Subcutaneous abdominal adipose tissue (tissue), 5 donors: ENCODE data around the gene SLC25A25.

ENCODE experiments used
- H3K27ac ChIP-seq: one replicate; pipeline ENCODE4 v1.7.0; 2013; ENCODE audit warnings: low read depth, mild to moderate bottlenecking, inconsistent platforms, low read length, moderate library complexity
- H3K27me3 ChIP-seq, 5 donors: one replicate each; pipeline ENCODE4 v1.7.0; 2013; ENCODE audit warnings: low read length in 5 of 5, inconsistent platforms in 1 of 5; ENCODE audit not compliant: control insufficient read depth in 5 of 5, insufficient read depth in 4 of 5
- H3K36me3 ChIP-seq, 5 donors: one replicate each; pipeline ENCODE4 v1.7.0; 2013; ENCODE audit warnings: low read length in 5 of 5; ENCODE audit not compliant: control insufficient read depth in 5 of 5, insufficient read depth in 5 of 5
- H3K4me1 ChIP-seq, 5 donors: one replicate each; pipeline ENCODE4 v1.7.0; 2013; ENCODE audit warnings: low read length in 5 of 5, mild to moderate bottlenecking in 3 of 5, moderate library complexity in 1 of 5; ENCODE audit not compliant: control insufficient read depth in 5 of 5, insufficient read depth in 5 of 5
- H3K4me3 ChIP-seq, 5 donors: one replicate each; pipeline ENCODE4 v1.7.0; 2013; ENCODE audit warnings: low read length in 5 of 5, low read depth in 1 of 5
- H3K9ac ChIP-seq, 5 donors: one replicate each; pipeline ENCODE4 v1.7.0; 2013; ENCODE audit warnings: low read length in 5 of 5, mild to moderate bottlenecking in 4 of 5, moderate library complexity in 3 of 5
- H3K9me3 ChIP-seq, 5 donors: one replicate each; pipeline ENCODE4 v1.7.0; 2013; ENCODE audit warnings: low read length in 5 of 5; ENCODE audit not compliant: control insufficient read depth in 5 of 5
- donor health status: healthy.
- donor health status: healthy.
- donor health status: healthy.
- donor health status: healthy.
- donor health status: healthy.

Gene SLC25A25

DNA sequence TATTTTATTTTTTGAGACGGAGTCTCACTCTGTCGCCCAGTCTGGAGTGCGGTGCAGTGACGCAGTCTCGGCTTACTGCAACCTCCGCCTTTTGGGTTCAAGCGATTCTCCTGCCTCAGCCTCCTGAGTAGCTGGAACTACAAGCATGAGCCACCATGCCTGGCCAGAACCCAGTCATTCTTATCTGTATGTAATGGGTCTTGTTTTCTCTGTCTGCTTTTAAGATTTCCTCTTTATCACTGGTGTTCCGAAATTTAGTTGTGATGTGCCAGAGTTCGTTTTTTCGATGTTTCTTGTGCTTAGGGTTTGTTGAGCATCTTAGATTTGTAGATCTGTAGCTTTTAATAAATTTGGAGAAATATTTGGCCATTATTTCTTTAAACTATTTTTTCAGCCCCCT is 19.2 kb downstream of the SLC25A25 start:
- no peaks in the 10 kb centered on the region for H3K36me3 ChIP-seq
- H3K27ac ChIP-seq: no peak overlapping the region
- no peak overlapping the region for H3K4me3 ChIP-seq
- no peak overlapping the region for H3K9ac ChIP-seq
- H3K9me3 ChIP-seq: no peaks in the 10 kb centered on the region
- peaks cover under 1 to 25% (median 18%) of the 10 kb centered on the region in 5 donors for H3K4me1 ChIP-seq
- H3K27me3 ChIP-seq: no peaks in the 10 kb centered on the region

- H3K9me3 ChIP-seq: no peaks in the 10 kb centered on the region
- H3K9ac ChIP-seq: no peak overlapping the region
- no peak overlapping the region for H3K27ac ChIP-seq
- H3K4me3 ChIP-seq: no peak overlapping the region
- H3K4me1 ChIP-seq: peaks cover 10 to 32% (median 22%) of the 10 kb centered on the region in 5 donors
- no peaks in the 10 kb centered on the region for H3K36me3 ChIP-seq
- H3K27me3 ChIP-seq: no peaks in the 10 kb centered on the region
Measured at GRCh38 chr9:128088253-128088945, 20.4 kb downstream of the SLC25A25 start.

DNA sequence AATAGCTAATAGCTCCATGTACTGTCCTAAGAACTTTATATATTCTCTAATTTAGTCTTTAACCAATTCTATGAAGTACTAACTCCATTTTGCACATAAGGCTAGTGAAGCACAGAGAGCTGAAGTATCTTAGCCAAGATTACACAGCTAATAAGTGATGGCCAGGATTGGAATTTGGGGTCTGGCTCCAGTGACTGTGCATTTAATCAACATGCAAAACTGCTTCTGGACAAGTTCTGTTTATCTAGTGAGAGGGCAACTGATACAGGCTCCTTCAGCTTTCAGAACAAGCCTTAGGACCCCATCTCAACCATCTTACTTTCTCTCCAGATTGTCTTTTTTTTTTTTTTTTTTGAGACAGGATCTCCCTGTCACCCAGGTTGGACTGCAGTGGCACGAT is 21.3 kb downstream of the SLC25A25 start:
- no peaks in the 10 kb centered on the region for H3K27me3 ChIP-seq
- no peak overlapping the region for H3K4me3 ChIP-seq
- H3K4me1 ChIP-seq: peaks cover 12 to 34% (median 24%) of the 10 kb centered on the region in 5 donors
- H3K9me3 ChIP-seq: no peaks in the 10 kb centered on the region
- no peak overlapping the region for H3K27ac ChIP-seq
- H3K36me3 ChIP-seq: no peaks in the 10 kb centered on the region
- H3K9ac ChIP-seq: no peak overlapping the region

DNA sequence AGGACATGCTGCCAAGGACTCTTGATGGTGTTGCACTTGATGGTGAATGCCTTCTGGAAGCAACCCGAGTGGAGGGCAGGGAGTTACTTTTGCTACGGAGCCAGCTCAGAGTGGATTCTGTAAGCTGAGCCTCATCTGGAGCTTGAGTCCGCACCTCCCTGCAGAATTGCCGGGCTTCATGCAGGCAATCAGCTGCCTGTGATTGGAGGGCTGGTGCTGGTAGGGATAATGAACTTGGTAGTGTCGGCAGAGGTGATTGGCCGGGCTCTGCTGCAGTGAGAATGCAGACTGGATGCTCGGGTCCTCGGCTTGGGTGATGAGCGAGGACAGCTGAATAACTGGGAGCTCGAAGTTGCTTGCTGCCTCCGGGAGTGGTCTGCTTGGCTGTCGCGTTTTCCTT is 23.1 kb downstream of the SLC25A25 start:
- Histone ChIP-seq H3K27me3 (no peaks in the 10 kb centered on the region), H3K27ac (no peak overlapping the region), H3K36me3 (peaks cover 0 to 3% (median 0%) of the 10 kb centered on the region in 5 donors), H3K4me1 (peaks cover 20 to 45% (median 34%) of the 10 kb centered on the region in 5 donors), H3K9me3 (no peaks in the 10 kb centered on the region), H3K4me3 (peak overlapping the region in 3 of 5 donors; percentile 18 to 36 (median 22)), H3K9ac (no peak overlapping the region)

- peaks cover 0 to 3% (median 0%) of the 10 kb centered on the region in 5 donors for H3K36me3 ChIP-seq
- H3K27me3 ChIP-seq: no peaks in the 10 kb centered on the region
- H3K9ac ChIP-seq: no peak overlapping the region
- peak overlapping the region in 2 of 5 donors; percentile 22 to 36 for H3K4me3 ChIP-seq
- H3K4me1 ChIP-seq: peaks cover 20 to 45% (median 34%) of the 10 kb centered on the region in 5 donors
- no peak overlapping the region for H3K27ac ChIP-seq
- no peaks in the 10 kb centered on the region for H3K9me3 ChIP-seq
Measured at GRCh38 chr9:128091571-128091970, 23.5 kb downstream of the SLC25A25 start.

GRCh38 chr9:128092199-128092977 is 24.4 kb downstream of the SLC25A25 start:
- H3K9me3 ChIP-seq: no peaks in the 10 kb centered on the region
- H3K27me3 ChIP-seq: no peaks in the 10 kb centered on the region
- no peak overlapping the region for H3K9ac ChIP-seq
- H3K36me3 ChIP-seq: peaks cover 0 to 3% (median 0%) of the 10 kb centered on the region in 5 donors
- H3K4me3 ChIP-seq: no peak overlapping the region
- H3K27ac ChIP-seq: peak overlapping the region; percentile 97
- peaks cover 20 to 49% (median 37%) of the 10 kb centered on the region in 5 donors for H3K4me1 ChIP-seq

GRCh38 chr9:128093011-128093410 is 25.0 kb downstream of the SLC25A25 start:
- Histone ChIP-seq H3K27me3 (no peaks in the 10 kb centered on the region), H3K9ac (no peak overlapping the region), H3K9me3 (no peaks in the 10 kb centered on the region), H3K27ac (peak overlapping the region; percentile 97), H3K4me3 (no peak overlapping the region), H3K4me1 (peaks cover 24 to 56% (median 43%) of the 10 kb centered on the region in 5 donors), H3K36me3 (peaks cover 0 to 3% (median 0%) of the 10 kb centered on the region in 5 donors)

DNA sequence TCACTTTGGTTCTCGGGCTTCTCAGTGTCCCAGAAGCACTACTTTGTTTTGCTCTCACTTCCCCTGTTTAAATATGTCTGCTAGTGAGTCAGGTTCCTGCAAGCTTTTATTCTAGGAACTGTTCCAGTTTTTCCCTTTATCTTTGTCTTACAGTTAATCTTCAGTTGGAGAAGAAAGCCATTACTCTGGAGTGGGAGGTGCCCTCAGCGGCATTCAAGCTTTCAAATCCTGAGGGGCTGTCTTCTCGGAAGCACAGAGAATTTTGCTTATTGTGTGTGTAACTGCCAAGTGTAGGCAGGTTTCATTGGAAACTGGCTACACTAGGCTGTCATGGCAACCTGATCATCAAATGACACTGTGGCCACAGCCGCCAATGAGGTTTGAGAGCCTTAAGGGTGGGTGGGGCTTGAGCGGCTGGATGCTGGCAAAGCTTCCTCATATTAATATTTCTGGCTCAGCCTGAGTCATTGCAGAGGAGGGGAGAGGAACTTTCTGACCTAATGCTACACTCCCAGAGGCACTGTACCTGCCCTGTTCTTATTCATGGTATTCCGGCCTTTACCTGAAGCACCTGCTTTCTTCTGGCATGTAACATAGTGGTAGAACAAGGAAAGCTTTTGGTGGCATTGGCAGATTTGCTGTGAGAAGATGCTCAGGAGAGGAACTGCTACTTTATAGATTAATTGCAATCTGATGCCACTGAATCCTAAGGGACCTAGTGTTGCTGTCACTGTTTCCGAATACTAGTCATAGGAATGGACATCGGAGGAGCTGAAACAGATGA is 26.3 kb downstream of the SLC25A25 start:
- Histone ChIP-seq H3K9me3 (no peaks in the 10 kb centered on the region), H3K9ac (peak overlapping the region; percentile 12 to 67 (median 47)), H3K4me1 (peaks cover 31 to 69% (median 47%) of the 10 kb centered on the region in 5 donors), H3K27ac (peak overlapping the region; percentile 97), H3K4me3 (peak overlapping the region in 3 of 5 donors; percentile 2 to 27 (median 13)), H3K36me3 (peaks cover 0 to 3% (median 0%) of the 10 kb centered on the region in 5 donors), H3K27me3 (no peaks in the 10 kb centered on the region)

GRCh38 chr9:128094950-128095544 is 27.0 kb downstream of the SLC25A25 start:
- Histone ChIP-seq H3K4me1 (peaks cover 33 to 76% (median 54%) of the 10 kb centered on the region in 5 donors), H3K9ac (peak overlapping the region; percentile 12 to 67 (median 47)), H3K4me3 (peak overlapping the region in 2 of 5 donors; percentile 3 to 13), H3K9me3 (no peaks in the 10 kb centered on the region), H3K27me3 (no peaks in the 10 kb centered on the region), H3K27ac (peak overlapping the region; percentile 97), H3K36me3 (peaks cover 0 to 3% (median 0%) of the 10 kb centered on the region in 5 donors)
